ENCODE measurements around the gene GPX3. TPM values are rescaled to one million over a fixed set of nuclear protein-coding genes. Genes with fewer than 3 reads are reported as not detected.
A peak's percentile ranks its signal among the peaks of the same experiment; 100 is the strongest.

GPX3 gene
- total RNA-seq, 2 donors from 2014 or later: not detected

DNA sequence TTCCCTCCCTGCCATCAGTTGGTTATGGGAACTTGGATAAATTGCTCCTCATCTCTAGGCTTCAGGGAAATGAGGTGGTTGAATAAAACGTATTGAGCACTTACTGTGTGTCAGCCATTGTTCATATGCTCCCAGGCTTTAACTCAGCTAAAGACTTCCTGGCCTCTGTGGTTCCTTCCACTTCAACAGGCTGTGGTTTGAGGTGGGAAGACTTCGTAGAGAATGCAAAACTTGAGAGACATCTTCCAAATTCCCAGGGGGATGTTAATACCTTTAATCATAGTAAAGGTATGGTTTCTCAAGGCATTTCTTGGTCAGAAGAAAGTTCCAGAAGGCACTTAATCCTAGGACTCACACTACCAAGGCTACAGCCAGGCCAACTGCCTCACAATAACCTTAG, 1.5 kb upstream of the GPX3 start:
- no peak for ATAC-seq (replicated peaks in 1 of 2)
- Mint-ChIP-seq H3K36me3 (ENCODE audit: insufficient read depth in 2 of 2) (peaks cover 0 to 7% of the 10 kb centered on the region in 2 donors), H3K4me3 (no peak overlapping the region), H3K27me3 (ENCODE audit: low read depth) (peaks cover 5% of the 10 kb centered on the region), H3K9me3 (no peaks in the 10 kb centered on the region), H3K27ac (peak overlapping the region; percentile 13), H3K4me1 (ENCODE audit: low read depth) (peaks cover 18% of the 10 kb centered on the region)
- DNase-seq: no peak

DNA sequence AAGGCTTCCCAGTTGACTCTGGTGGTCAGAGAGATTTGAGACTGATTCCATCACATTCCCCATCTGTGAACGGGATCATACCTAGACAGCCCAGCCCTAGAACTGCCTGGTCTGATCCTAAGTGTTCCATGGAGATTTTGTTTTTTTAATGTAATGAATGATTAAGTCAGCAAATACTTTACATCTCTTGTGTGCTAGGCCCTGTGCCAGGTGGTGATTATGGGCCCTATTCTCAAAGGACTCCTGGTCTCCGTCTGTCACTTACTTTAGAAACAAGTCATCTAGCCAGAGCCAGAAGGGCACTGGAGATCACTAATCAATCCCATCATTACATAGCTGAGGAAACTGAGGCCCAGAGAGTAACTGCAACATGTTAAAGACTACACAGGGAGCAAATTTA, 1.1 kb upstream of the GPX3 start:
- peaks cover 5% of the 10 kb centered on the region for H3K27me3 Mint-ChIP-seq (ENCODE audit: low read depth)
- no peak for DNase-seq
- peaks cover 18% of the 10 kb centered on the region for H3K4me1 Mint-ChIP-seq (ENCODE audit: low read depth)
- no peak for ATAC-seq (replicated peaks in 1 of 2)
- no peak overlapping the region for H3K4me3 Mint-ChIP-seq
- no peaks in the 10 kb centered on the region for H3K9me3 Mint-ChIP-seq
- peaks cover 0 to 7% of the 10 kb centered on the region in 2 donors for H3K36me3 Mint-ChIP-seq (ENCODE audit: insufficient read depth in 2 of 2)
- H3K27ac Mint-ChIP-seq: no peak overlapping the region

DNA sequence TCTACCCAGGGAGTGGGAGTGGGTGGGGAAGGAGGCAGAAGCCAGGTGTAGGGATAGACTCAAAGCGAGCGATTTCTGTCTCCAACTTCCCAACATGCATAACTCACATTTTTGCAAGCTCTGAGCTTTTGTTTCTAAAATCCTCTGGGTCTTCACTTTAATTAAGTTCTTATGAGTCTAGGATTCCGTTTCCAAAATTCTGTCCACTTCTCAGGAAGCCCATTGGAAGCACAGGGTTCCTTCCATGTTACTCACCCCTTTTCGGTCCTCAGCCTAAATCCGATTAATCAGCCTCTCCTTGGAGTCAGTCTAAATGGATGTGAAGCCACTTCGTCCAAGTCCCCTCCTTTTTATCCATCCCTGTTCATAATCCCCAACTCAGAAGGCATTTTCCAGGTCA, 1.4 kb downstream of the GPX3 start:
- DNase-seq (no peak), ATAC-seq (replicated peaks in 1 of 2) (no peak)
- Mint-ChIP-seq H3K27me3 (ENCODE audit: low read depth) (peaks cover 5% of the 10 kb centered on the region), H3K9me3 (no peaks in the 10 kb centered on the region), H3K27ac (peak overlapping the region; percentile 39), H3K4me1 (ENCODE audit: low read depth) (peaks cover 18% of the 10 kb centered on the region), H3K4me3 (peak overlapping the region in 1 of 2 donors; percentile 20), H3K36me3 (ENCODE audit: insufficient read depth in 2 of 2) (peaks cover 4 to 9% of the 10 kb centered on the region in 2 donors)

DNA sequence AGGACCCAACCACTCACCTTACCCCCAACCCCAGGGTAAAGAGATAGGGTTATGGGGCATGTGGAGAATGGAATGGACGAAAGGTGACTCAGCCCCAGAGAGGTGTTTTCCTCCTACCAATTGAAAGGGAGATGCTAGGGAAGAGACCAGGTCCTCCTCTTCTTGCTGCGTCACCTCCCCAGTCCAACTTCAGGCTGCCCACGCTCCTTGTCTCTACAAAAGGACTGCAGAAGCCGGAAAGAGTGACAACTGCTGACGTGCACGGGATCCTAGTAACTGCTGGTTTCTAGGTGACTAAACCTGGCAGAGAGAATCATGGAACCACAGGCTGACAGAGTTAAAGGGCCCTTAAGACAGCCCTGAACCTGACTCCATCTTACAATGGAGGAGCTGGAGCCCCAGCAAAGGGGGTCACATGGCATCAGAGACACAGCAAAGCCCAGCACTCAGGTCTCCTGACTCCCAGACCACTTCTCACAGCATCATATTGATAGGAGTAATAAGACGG, 2.2 kb downstream of the GPX3 start:
- Mint-ChIP-seq H3K27me3 (ENCODE audit: low read depth) (peaks cover 5% of the 10 kb centered on the region), H3K9me3 (no peaks in the 10 kb centered on the region), H3K4me3 (no peak overlapping the region), H3K4me1 (ENCODE audit: low read depth) (peaks cover 18% of the 10 kb centered on the region), H3K36me3 (ENCODE audit: insufficient read depth in 2 of 2) (peaks cover 4 to 9% of the 10 kb centered on the region in 2 donors), H3K27ac (peak overlapping the region; percentile 38)
- DNase-seq: peak in 1 of 2 donors; percentile 13
- ATAC-seq (replicated peaks in 1 of 2): peak; percentile 16 to 38

DNA sequence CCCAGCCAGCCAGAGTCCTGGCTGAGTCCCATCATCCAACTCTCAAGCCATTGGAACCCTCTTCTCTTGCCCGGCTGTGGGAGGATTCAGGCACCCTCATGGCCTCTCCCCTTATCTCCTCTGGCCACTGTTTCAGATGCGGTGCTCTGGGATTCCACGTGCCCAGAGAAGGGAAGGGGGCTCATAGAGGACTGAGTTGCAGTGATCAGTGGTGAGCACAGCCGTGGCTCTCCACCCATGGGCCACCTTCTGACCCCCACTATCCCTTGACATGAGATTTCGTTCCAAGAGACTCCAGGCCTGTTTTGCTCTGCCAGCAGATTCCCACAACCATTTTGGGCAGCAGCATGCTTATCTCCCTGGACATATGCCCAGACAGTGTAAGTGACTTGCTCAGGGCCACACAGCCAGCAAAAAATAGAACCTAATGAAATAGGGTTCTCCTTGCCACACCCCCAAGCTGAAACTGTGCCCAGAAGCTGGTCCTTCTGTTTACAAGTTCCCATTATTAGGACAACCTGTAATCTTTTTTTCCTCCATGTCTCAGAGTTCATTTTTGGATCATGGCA, 2.7 kb downstream of the GPX3 start:
- Mint-ChIP-seq H3K36me3 (ENCODE audit: insufficient read depth in 2 of 2) (peaks cover 4 to 9% of the 10 kb centered on the region in 2 donors), H3K9me3 (no peaks in the 10 kb centered on the region), H3K27me3 (ENCODE audit: low read depth) (peaks cover 5% of the 10 kb centered on the region), H3K27ac (no peak overlapping the region), H3K4me3 (no peak overlapping the region), H3K4me1 (ENCODE audit: low read depth) (peaks cover 18% of the 10 kb centered on the region)
- ATAC-seq (replicated peaks in 1 of 2) (peak in 1 of 2 donors; percentile 3), DNase-seq (no peak)

DNA sequence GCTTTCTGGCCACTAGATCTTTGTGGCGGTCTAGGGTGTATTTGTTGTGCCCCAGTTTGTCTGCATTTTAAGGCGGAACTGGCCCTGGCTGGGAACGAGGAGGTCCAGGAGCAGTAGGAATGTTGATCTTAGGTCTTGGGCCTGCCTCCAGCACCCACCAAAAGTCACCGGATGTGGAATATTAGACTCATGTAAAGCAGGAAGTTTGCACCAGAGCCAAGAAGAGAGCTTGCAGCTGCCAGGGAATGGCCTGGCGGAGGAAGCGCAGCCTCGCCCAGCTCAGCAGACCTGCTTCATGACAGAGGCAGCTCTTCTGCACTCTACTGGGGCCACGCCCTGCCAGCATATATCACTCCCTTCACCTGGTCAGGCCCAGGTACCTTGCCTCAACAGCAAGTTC, 3.3 kb downstream of the GPX3 start:
- no peaks in the 10 kb centered on the region for H3K9me3 Mint-ChIP-seq
- peaks cover 5% of the 10 kb centered on the region for H3K27me3 Mint-ChIP-seq (ENCODE audit: low read depth)
- no peak overlapping the region for H3K27ac Mint-ChIP-seq
- ATAC-seq (replicated peaks in 1 of 2): no peak
- DNase-seq: no peak
- H3K36me3 Mint-ChIP-seq (ENCODE audit: insufficient read depth in 2 of 2): peaks cover 4 to 9% of the 10 kb centered on the region in 2 donors
- H3K4me3 Mint-ChIP-seq: no peak overlapping the region
- H3K4me1 Mint-ChIP-seq (ENCODE audit: low read depth): peaks cover 18% of the 10 kb centered on the region

DNA sequence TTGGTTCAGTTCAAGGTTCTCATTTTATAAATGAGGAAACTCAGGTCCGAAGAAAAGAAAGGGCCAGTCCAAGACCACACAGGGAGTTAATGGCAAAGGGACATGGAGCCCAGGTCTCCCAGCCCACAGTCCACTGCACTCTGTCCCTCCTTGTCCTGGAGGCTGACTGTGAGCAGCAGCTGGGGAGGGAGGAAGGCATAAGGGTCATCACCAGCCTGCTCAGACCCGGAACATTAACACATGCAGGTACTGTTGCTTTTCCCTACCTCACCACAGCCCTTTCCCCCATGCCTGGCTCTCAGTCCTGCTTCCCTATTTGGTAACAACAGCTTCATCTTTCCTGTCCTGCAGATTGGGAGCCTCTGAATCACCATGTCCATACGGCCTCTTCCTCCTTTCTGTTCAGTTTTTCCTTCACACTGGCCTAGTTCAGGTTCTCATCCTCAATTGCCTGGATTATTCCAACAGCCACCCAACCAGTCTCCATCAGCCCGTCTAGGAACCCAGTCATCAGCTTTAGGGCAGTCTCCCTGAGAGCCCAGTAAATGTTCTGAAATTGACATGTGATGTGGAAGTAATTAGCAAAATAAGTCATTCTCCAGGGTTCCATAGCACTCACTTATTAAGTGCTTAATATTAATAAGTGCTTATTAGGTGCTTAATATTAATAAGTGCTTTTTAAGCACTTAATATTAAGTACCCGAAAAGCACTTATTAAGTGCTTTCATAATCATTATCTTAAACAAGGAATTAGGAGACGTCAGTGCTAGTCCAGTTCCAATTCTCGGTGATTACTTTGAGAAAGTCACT, 4.3 kb downstream of the GPX3 start:
- H3K4me1 Mint-ChIP-seq (ENCODE audit: low read depth): peaks cover 18% of the 10 kb centered on the region
- ATAC-seq (replicated peaks in 1 of 2): no peak
- H3K36me3 Mint-ChIP-seq (ENCODE audit: insufficient read depth in 2 of 2): peaks cover 4 to 9% of the 10 kb centered on the region in 2 donors
- H3K9me3 Mint-ChIP-seq: no peaks in the 10 kb centered on the region
- peak overlapping the region; percentile 11 for H3K27ac Mint-ChIP-seq
- no peak overlapping the region for H3K4me3 Mint-ChIP-seq
- H3K27me3 Mint-ChIP-seq (ENCODE audit: low read depth): peaks cover 5% of the 10 kb centered on the region
- no peak for DNase-seq

DNA sequence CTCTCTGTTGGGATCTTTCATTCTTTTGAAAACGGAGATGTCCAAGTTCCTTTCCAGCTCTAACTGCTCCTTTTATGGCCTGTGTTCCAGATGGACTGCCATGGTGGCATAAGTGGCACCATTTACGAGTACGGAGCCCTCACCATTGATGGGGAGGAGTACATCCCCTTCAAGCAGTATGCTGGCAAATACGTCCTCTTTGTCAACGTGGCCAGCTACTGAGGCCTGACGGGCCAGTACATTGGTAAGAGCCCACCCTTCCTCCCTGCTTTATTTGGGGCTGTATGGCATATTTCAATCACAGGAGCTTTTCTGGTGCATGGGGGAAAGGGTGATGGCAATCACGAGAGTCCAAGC, 4.8 kb downstream of the GPX3 start:
- no peak overlapping the region for H3K27ac Mint-ChIP-seq
- no peak for ATAC-seq (replicated peaks in 1 of 2)
- H3K4me1 Mint-ChIP-seq (ENCODE audit: low read depth): peaks cover 18% of the 10 kb centered on the region
- no peak overlapping the region for H3K4me3 Mint-ChIP-seq
- H3K36me3 Mint-ChIP-seq (ENCODE audit: insufficient read depth in 2 of 2): peaks cover 4 to 9% of the 10 kb centered on the region in 2 donors
- H3K9me3 Mint-ChIP-seq: no peaks in the 10 kb centered on the region
- peaks cover 5% of the 10 kb centered on the region for H3K27me3 Mint-ChIP-seq (ENCODE audit: low read depth)
- DNase-seq: no peak

DNA sequence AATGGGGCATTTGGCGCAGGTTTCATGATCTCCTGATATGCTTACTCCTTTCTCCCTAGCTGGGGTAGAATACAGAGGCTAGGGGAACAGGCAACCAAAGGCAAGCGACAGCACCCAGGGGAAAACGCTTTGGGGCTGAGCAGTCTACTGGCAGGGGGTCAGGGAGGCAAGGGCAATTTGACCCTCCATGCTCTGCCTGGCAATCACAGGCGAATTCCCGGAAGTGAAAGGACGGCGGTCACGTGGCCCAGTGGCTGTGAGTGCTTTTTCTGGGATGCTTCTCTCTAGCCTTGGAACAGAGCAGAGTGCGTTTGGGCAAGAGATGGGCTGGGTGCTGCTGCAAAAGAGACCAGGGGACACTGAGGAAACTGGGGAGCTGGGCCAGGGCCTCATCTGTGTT, 5.7 kb downstream of the GPX3 start:
- H3K27ac Mint-ChIP-seq: peak overlapping the region; percentile 26
- no peaks in the 10 kb centered on the region for H3K9me3 Mint-ChIP-seq
- DNase-seq: no peak
- peaks cover 14% of the 10 kb centered on the region for H3K4me1 Mint-ChIP-seq (ENCODE audit: low read depth)
- H3K4me3 Mint-ChIP-seq: no peak overlapping the region
- peaks cover under 1% of the 10 kb centered on the region for H3K27me3 Mint-ChIP-seq (ENCODE audit: low read depth)
- peaks cover 8 to 9% of the 10 kb centered on the region in 2 donors for H3K36me3 Mint-ChIP-seq (ENCODE audit: insufficient read depth in 2 of 2)
- ATAC-seq (replicated peaks in 1 of 2): no peak

DNA sequence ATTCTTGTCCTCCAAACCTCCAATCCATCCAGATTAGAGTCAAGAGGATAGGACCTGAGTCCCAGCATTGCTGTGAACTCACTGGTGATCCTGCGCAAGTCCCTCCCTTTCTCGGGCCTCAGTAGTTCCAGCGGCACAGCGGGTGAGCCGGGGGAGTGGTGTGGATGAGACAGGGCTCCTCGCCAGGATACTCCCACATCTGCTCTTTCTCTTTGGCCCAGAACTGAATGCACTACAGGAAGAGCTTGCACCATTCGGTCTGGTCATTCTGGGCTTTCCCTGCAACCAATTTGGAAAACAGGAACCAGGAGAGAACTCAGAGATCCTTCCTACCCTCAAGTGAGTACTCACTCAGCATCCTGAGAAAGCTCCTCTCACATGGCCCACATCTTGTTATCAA, 6.3 kb downstream of the GPX3 start:
- ATAC-seq (replicated peaks in 1 of 2): no peak
- Mint-ChIP-seq H3K27me3 (ENCODE audit: low read depth) (no peaks in the 10 kb centered on the region), H3K9me3 (no peaks in the 10 kb centered on the region), H3K27ac (no peak overlapping the region), H3K4me3 (no peak overlapping the region), H3K36me3 (ENCODE audit: insufficient read depth in 2 of 2) (peaks cover 9 to 13% of the 10 kb centered on the region in 2 donors), H3K4me1 (ENCODE audit: low read depth) (peaks cover 12% of the 10 kb centered on the region)
- no peak for DNase-seq

DNA sequence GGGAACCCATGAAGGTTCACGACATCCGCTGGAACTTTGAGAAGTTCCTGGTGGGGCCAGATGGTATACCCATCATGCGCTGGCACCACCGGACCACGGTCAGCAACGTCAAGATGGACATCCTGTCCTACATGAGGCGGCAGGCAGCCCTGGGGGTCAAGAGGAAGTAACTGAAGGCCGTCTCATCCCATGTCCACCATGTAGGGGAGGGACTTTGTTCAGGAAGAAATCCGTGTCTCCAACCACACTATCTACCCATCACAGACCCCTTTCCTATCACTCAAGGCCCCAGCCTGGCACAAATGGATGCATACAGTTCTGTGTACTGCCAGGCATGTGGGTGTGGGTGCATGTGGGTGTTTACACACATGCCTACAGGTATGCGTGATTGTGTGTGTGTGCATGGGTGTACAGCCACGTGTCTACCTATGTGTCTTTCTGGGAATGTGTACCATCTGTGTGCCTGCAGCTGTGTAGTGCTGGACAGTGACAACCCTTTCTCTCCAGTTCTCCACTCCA, 7.6 kb downstream of the GPX3 start:
- H3K36me3 Mint-ChIP-seq (ENCODE audit: insufficient read depth in 2 of 2): peaks cover 6 to 24% of the 10 kb centered on the region in 2 donors

DNA sequence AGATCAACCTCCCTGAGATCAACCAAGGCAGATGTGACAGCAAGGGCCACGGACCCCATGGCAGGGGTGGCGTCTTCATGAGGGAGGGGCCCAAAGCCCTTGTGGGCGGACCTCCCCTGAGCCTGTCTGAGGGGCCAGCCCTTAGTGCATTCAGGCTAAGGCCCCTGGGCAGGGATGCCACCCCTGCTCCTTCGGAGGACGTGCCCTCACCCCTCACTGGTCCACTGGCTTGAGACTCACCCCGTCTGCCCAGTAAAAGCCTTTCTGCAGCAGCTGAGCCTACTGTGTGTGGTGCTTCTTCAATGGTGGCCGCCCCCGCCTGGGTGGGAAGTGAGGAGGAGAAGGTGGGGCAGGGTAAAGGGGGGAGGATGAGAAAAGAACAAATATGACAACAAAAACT, 8.3 kb downstream of the GPX3 start:
- ATAC-seq (replicated peaks in 1 of 2) (no peak), DNase-seq (no peak)
- Mint-ChIP-seq H3K27me3 (ENCODE audit: low read depth) (no peaks in the 10 kb centered on the region), H3K27ac (no peak overlapping the region), H3K4me1 (ENCODE audit: low read depth) (no peaks in the 10 kb centered on the region), H3K9me3 (no peaks in the 10 kb centered on the region), H3K4me3 (no peak overlapping the region), H3K36me3 (ENCODE audit: insufficient read depth in 2 of 2) (peaks cover 6 to 28% of the 10 kb centered on the region in 2 donors)

More for the DNA sequence above, 7.6 kb downstream of the GPX3 start:
- DNase-seq (no peak), ATAC-seq (replicated peaks in 1 of 2) (no peak)
- no peak overlapping the region for H3K27ac Mint-ChIP-seq
- no peak overlapping the region for H3K4me3 Mint-ChIP-seq
- H3K9me3 Mint-ChIP-seq: no peaks in the 10 kb centered on the region
- no peaks in the 10 kb centered on the region for H3K27me3 Mint-ChIP-seq (ENCODE audit: low read depth)
- H3K4me1 Mint-ChIP-seq (ENCODE audit: low read depth): no peaks in the 10 kb centered on the region

DNA sequence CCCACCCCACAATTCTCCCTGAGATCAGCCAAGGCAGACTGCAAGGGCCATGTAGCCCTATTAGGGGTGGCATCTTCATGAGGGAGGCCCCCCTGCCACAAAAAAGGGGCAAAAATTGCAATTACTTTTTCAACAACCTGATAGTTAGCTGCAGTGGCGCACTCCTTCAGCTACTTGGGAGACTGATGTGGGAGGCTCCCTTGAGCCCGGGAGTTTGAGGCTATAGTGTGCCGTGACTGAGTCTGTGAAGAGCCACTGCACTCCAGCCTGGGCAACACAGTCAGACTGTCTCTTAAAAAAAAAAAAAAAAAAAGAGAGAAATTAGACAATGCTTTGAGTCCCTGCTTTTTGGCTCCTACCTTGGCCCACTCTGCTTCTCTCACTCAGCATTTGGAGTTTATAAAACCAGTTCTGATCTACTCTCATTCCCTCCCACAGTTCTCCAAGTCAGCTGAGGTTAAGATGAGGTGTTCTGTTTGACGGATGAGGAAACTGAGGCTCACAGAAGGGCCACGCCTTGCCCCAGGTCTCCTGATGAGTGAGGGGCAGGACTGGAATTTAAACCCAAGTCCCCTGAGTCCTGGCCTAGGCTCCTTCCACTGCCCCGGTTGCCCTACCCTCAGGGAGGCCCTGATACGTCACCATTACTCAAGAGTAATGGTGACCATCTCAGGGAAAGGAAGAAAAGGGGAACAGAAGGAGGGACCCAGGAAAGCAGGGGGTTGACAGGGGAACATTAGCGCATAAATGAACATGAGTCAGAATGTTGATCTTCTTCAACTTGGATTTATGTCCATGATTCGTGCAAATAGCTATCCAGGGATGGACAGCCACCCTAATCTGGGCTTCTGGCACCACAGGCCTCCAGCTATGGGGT, 9.0 kb downstream of the GPX3 start:
- Mint-ChIP-seq H3K36me3 (ENCODE audit: insufficient read depth in 2 of 2) (peaks cover 13 to 30% of the 10 kb centered on the region in 2 donors), H3K4me1 (ENCODE audit: low read depth) (no peaks in the 10 kb centered on the region), H3K9me3 (no peaks in the 10 kb centered on the region), H3K27me3 (ENCODE audit: low read depth) (no peaks in the 10 kb centered on the region), H3K4me3 (no peak overlapping the region), H3K27ac (no peak overlapping the region)
- no peak for ATAC-seq (replicated peaks in 1 of 2)
- DNase-seq: no peak
